ENCODE results near the gene PTDSS2.

- TF ChIP-seq, protein P1, sequence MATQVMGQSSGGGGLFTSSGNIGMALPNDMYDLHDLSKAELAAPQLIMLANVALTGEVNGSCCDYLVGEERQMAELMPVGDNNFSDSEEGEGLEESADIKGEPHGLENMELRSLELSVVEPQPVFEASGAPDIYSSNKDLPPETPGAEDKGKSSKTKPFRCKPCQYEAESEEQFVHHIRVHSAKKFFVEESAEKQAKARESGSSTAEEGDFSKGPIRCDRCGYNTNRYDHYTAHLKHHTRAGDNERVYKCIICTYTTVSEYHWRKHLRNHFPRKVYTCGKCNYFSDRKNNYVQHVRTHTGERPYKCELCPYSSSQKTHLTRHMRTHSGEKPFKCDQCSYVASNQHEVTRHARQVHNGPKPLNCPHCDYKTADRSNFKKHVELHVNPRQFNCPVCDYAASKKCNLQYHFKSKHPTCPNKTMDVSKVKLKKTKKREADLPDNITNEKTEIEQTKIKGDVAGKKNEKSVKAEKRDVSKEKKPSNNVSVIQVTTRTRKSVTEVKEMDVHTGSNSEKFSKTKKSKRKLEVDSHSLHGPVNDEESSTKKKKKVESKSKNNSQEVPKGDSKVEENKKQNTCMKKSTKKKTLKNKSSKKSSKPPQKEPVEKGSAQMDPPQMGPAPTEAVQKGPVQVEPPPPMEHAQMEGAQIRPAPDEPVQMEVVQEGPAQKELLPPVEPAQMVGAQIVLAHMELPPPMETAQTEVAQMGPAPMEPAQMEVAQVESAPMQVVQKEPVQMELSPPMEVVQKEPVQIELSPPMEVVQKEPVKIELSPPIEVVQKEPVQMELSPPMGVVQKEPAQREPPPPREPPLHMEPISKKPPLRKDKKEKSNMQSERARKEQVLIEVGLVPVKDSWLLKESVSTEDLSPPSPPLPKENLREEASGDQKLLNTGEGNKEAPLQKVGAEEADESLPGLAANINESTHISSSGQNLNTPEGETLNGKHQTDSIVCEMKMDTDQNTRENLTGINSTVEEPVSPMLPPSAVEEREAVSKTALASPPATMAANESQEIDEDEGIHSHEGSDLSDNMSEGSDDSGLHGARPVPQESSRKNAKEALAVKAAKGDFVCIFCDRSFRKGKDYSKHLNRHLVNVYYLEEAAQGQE (IDR thresholded peaks at IDR 0.05), result peak; percentile 20
- no peak for TF ChIP-seq CTCF (IDR thresholded peaks at IDR 0.05; ENCODE audit: low read depth, low read length, missing input control)
- TF ChIP-seq JUND (IDR thresholded peaks at IDR 0.05), result no peak
These were observed 56.3 kb downstream of the PTDSS2 start for GRCh38 chr11:506238-506994.
